Esophagus mucosa (tissue), 1 donor: ENCODE results near the gene IQCE. TPM values are rescaled to one million over a fixed set of nuclear protein-coding genes. Genes with fewer than 3 reads are reported as not detected.
A peak's percentile ranks its signal among the peaks of the same experiment; 100 is the strongest.
"Not testable (repeated sequence)": the region's sequence is repeated elsewhere in the genome, so short reads cannot be mapped to it uniquely, and the experiment has no call there.

Experiments used
- ATAC-seq: fragments of 200-7000 bp; cut with Tn5 transposase; one replicate; pipeline ENCODE4 v1.9.1; 2020
- total RNA-seq: library from RNA; stranded (reverse); gene quantifications from one replicate; pipeline ENCODE4 v1.2.4, GENCODE V29; 2023
- donor health status: DM: yes; HTN: yes; CAD: no.

IQCE gene
- total RNA-seq, 1 donor from 2014 or later = 7.5 TPM

- ATAC-seq = no peak
These were observed 4.1 kb upstream of the IQCE start for GRCh38 chr7:2554661-2555111.

DNA sequence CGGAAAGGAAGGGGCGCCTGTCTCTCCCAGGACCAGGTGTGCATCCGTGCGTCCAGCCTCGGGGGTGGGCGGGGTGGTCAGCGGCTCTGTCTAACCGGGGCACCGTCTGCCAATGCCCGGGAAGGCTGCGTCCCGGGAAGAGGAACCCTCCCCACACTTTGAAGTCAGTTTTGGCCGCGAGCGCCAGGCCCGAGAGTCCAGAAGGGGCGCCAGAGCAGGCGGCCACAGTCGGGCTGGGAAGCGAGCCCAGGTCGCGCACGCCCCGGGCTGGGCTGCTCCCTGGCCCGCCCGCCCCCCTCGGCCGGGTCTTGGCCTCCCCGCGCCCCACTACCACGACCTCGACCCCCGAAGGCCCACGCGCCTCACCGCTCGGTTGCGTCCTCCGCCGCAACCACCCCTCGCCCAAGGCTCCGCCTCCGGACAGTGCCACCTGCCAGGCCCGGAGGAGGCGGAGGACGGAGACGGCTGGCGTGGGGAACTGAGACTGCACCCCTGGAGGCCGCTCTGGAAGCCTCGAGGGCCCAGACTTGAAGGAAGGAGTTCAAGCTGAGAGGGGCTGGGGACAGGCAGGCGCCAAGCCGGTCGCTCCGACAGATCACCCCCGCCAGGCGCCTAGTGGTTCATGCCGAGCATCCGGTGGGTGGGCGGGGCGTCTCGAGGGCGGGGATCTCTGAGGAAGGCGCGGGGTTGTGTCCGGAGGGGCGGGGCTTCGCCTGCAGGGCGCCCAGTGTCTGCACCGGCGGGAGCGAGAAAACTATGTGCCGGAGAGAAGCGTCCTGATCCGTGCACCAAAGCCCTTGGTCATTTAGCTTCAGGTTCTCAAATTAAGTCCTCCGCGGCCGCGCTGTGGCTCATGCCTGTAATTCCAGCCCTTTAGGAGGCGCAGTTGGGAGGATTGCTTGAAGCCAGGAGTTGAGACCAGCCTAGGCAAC lies 3.4 kb upstream of the IQCE start, which contains the start of gene BRAT1:
BRAT1 (minus strand) TSS at position 404 of the 932 bp plus-strand sequence. CDS start 1,093 bp downstream, outside the sequence.
- ATAC-seq = peak; percentile 91

DNA sequence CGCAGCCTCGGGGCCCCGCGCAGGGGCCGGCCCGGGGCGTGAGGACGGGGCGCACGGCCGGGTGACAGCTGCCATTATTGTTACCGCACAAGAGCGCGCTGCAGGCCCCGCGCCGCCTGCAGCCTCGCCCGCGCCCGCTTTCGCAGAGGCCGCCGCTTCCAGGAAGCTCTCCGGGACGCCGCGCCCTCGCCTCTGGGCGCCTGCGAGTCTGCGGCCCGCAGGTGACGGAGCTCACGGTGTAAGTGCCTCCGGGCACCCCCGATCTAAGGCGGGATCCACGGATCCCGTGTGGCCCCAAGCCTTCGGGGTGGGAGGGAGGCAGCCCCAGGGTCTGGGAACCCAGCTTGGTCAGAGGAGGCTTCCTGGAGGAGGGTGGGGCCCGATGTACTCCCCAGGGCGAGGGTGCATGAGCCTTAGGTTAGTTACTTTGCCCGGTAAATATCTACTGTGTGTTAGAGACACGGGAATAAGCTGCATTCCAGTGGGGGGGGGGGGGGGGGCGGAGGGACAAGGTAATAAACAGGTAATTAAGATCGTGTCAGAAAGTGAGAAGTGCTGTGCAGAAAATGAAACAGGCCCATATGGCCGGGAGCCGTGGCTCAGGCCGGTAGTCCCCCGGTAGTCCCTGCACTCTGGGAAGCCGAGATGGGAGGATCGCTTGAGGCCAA lies 638 bp downstream of the IQCE start:
- peak; percentile 7 for ATAC-seq

DNA sequence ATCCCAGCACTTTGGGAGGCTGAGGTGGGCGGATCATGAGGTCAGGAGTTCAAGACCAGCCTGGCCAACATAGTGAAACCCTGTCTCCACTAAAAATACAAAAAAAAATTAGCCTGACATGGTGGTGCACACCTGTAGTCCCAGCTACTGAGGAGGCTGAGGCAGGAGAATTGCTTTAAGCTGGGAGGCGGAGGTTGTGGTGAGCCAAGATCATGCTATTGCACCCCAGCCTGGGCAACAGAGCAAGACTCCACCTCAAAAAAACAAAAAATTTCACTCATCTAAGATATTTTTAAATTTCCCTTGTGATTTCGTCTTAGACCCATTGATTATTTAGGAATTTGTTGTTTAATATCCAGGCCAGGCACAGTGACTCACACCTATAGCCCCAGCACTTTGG lies 5.2 kb downstream of the IQCE start:
- ATAC-seq = not testable (repeated sequence)

- peak; percentile 34 for ATAC-seq
These were observed 6.3 kb downstream of the IQCE start for GRCh38 chr7:2564970-2565540.

- no peak for ATAC-seq
These were observed 7.6 kb downstream of the IQCE start for GRCh38 chr7:2566348-2566889.

DNA sequence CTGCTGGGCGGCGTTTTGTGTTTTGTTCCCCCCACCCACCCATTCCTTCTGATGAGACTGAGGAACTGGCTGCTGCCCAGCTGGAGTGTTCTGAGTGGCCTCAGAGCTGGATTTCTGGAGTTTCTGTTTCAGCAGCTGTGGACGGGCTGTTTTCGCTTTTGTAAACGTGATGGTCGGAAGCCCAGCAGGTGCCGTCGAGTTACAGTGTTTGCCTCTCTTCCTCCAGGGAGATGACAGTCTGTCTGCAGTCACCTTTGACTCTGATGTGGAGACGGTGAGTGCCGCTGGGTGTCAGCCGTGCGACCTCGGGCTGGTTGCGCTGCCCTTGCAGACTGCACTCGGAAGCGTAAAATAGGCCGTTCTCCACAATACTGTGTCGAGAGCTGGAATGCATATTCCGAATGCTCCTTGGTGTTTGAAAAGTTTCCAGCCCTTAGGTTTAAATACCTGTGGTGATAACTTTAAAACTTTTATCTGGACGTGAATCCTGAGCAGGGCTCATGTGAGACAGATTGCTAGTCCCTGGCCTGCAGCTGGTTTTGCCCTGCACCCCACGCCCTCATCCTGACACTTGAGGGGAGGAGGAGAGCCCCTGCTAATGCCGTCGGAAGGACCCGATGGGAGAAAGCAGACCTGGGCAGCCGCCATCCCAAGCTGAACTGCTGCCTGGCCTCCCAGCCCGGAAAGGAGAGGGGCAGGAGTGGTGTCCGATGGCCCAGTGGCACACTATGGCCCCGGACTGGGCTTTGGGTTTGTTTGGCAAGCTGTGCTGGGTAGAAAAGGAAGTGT lies 8.3 kb downstream of the IQCE start:
- ATAC-seq = no peak

DNA sequence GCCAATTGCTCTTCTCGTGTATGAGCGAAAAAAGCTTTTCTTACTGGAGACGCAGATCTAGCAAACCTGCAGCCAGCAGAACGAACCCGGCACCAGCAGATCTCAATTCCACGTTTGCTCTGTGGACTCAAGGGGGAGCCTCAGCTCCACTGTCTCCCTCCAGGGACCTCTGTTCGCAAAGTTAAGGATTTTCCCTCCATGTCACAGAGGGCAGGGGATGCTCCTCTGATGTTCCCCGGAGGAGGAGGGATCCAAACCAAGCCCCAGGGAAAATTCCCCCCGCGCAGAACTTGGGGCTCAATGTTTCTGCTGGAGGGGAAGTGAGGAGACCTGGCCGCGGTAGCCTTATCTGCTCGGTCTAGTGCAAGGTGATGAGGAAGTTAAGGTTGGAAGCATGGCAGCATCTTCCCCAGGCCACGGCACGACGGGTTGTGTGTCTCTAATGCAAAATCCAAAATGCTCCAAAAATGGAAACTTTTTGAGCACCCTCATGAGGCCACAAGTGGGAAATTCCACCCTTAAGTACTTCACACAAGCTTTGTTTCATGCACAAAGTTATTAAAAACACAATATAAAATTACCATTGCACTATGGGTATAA lies 9.0 kb downstream of the IQCE start:
- ATAC-seq = peak; percentile 6

DNA sequence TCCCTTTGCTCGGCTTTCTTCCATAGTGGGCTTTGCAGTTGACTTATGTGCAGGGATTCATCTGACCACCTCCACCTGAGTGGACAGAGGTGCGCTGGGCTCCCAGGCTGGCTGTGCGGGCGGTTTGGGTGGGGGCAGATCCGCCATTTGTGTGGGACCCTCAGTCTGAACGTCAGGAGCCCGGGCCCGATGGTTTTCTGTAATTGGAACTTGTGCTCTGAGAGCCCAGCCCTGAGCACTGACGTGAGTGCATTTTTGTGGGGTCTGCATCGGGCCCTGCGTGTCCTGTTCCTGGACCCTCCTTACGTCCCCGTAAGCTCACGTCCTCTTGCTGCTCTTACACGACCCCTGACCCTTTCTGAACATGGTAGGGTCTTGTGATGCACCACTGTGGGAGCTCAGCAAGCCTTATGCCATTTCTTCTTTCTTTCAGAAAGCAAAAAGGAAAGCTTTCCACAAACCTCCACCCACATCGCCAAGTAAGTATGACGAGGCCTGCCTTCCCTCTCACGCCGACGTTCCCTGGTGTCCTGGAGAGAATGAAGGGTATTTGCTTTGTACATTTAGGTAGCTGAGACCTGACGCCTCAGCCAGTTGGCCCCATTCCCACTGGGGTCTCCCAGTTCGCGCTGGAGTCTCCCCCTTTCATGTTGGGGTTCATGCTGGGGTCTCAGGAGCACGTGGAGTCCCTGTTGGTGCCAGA lies 9.9 kb downstream of the IQCE start:
- ATAC-seq = no peak

DNA sequence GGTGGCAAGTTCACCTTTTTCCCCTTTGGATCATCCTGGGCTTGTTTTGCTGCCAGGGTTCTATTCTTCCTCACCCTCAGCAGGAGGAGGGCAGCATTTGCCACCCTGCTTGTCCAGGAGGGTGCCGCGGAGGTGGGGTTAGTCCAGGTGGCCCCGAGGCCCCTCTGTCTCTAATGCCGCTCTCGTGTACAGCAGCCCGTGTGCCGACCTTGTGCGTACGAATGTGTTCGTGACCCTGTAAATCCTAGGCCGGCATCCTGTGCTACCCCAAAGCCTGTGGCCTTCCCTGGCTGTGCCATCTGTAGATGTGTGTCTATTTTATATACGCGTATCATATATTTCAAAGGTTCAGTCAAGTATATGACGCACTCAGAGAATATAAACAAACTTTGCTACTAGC lies 10.6 kb downstream of the IQCE start:
- ATAC-seq = no peak

GRCh38 chr7:2570021-2570420 lies 11.2 kb downstream of the IQCE start:
- no peak for ATAC-seq

DNA sequence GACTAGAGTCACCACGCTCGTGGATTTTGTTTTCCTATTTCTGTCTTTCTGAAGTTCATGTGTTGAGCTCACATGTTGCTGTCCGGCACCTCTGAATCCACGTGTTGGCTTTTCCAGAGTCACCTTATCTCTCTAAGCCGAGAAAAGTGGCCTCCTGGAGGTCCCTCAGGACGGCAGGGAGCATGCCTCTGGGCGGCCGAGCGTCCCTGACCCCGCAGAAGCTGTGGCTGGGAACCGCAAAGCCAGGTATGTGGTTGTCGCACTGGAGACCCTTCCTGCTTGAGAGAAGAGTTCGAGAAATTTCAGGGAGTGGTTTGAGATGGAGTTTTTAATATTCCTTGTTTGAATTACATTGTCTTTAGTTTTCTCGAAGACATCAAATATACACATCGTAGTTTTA lies 12.6 kb downstream of the IQCE start:
- no peak for ATAC-seq

GRCh38 chr7:2572101-2572842 lies 13.5 kb downstream of the IQCE start:
- peak; percentile 63 for ATAC-seq

DNA sequence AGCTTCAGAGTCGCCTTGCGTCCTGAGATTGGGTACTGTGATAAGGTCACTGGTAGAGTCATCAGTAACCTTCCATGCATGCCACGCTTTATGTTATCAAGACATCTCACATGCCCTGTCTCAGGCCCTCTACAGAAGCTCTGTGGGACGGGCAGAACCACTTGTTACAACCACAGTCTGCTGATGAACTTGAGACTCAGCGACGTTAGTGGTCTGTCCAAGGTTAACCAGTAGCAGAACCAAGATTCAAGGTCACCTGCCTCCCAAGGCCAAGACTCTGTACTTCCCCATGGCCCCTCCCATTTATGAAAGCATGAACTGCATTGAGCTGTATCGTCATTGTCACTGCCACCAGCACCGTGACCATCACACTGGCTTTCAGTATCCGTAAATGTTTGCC lies 15.0 kb downstream of the IQCE start:
- ATAC-seq = no peak

GRCh38 chr7:2575046-2575732 lies 16.4 kb downstream of the IQCE start:
- ATAC-seq = no peak

DNA sequence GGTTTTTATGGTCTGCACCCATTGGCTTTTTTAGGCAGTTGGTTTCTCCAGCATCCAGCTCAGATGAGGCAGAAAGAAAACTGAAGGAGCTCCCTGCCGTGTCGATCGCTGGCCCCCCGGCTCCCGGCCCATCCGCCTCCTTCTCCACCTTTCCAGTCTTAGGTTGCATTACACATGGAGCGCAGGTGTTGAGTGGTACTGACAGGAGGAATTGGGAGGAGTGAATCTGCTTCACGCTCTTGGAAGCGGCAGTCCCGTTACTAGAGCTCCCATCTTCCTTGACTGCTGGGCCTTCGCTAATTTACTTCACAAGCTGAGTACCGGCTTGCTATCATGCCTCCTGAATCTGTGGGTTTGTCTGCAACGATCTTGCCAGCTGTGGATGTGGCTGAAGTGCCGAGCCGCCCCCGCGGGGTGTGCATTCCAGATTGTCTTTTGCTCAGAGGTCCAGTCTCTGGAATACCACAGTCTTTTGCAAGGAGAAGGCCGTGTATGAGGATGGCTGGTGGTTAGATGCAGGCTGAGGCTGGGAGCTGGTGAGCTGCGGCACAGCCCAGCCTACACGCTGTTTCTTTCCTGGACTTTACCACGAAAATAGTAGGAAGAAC lies 17.1 kb downstream of the IQCE start:
- no peak for ATAC-seq

DNA sequence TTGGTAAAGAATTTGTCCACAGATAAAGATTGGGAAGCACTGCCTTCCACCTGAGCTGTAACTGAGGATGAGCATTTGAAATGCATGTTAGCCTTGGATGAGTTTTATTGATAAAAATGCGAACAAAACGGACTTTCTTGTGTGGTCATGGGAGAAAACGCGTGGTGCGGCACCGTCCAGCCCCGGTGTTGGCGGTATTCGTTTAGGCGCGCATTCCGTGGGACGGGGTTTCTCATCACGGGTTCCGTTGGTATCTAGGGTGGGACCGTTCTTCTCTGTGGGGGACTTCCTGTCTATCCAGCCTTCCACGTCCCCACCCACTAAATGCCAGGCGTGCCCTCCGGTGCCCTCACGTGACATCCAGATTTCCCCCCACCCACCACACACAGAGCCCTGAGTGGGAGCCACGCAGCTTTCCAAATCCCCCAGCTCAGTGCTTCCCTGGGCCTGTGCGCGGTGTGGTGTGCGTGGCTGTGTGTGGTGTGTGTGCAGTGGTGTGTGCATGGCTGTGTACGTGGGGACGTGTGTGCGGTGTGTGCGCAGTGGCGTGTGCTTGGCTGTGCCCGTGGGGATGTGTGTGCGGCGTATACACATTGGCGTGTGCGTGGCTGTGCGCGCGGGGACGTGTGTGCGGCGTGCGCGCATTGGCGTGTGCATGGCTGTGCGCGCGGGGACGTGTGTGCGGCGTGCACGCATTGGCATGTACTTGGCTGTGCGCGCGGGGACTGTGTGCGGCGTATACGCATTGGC lies 18.1 kb downstream of the IQCE start:
- no peak for ATAC-seq

- ATAC-seq = no peak
These were observed 19.3 kb downstream of the IQCE start for GRCh38 chr7:2577914-2578680.
